GM18526 (cell line): ENCODE measurements around the gene EVA1C.

Source experiments
- POLR2A ChIP-seq: IDR thresholded peaks from 3 replicates; pipeline ENCODE4 v1.6.1; 2011; ENCODE audit not compliant: insufficient read length; ENCODE audit errors: extremely low read depth

The EVA1C gene, protein sequence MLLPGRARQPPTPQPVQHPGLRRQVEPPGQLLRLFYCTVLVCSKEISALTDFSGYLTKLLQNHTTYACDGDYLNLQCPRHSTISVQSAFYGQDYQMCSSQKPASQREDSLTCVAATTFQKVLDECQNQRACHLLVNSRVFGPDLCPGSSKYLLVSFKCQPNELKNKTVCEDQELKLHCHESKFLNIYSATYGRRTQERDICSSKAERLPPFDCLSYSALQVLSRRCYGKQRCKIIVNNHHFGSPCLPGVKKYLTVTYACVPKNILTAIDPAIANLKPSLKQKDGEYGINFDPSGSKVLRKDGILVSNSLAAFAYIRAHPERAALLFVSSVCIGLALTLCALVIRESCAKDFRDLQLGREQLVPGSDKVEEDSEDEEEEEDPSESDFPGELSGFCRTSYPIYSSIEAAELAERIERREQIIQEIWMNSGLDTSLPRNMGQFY

DNA sequence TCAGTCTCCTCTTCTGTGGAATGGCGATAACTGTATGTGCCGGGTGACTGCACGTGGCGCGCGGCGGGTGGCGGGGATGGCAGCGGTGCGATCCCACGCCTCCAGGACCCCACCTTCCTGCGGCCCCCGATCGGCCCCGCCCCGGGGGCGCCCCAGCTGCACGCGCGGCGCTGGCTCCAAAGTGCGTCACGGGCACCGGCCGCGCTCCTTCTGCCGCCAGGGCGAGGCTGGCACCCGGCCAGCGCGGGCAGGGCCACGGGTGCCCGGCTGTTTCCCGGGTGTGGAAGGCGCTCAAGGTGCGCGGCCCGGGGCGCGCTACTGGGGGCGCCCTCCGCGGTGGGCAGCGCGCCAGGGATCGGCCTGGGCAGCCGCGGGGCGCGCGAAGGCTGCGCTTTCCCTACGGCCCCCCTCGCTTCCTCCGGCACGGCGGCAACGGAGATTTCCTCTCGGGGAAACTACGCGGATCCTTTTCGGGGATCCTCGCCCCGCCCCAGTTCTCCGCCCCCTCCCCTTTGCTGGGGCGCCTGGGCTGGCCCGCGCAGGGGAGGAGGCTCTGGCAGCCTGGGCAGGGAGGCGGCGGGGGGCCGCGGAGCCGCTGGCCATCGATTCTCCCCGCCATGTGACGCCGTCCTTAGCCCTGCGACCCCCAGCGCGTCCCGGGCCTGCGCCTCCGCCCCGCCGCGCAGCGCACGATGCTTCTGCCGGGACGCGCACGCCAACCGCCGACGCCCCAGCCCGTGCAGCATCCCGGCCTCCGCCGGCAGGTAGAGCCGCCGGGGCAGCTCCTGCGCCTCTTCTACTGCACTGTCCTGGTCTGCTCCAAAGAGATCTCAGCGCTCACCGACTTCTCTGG is at the start of gene EVA1C:
Gene EVA1C (plus strand): TSS at position 545 of the 853 bp plus-strand sequence. CDS start 148 bp downstream, at position 693.
- TF ChIP-seq POLR2A, result no peak

DNA sequence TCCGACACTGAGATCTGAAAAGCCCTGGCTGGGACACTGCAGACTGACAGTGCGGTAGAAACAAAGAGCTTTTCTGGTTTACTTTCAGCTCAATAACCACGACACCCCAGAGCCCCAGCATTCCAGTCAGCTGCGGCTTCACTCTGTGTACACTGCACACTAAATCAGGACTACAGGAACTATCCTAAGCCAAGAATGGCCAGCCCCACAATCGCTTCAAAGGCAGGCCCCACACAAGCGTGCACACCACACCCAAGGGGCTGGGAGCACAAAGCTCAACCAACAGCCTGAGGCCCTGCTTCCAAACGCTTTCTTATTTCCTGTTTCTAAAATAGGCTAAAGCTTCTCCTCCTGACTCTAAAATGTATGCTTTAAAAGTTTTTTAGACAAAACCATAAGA is 48.1 kb upstream of the EVA1C start:
- no peak for TF ChIP-seq POLR2A

DNA sequence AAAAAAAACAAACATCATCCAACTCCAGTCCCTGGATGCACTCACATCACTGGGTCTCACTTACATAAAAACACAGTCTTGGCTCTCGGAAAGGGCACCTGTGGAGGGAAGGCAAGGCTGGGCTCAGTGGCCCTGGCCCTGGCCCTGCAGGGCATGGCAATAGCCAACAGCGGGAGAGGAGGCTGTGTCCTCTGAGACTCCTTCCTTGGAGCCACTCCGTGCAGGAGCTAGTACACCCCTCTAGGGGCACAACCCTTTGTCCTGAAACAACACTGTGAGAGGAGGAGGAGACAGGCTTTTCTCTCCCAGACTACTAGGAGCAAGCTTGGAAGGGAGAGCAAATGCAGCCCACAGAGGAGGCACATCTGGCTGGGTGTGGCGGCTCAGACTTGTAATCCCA is 47.7 kb upstream of the EVA1C start:
- no peak for TF ChIP-seq POLR2A

DNA sequence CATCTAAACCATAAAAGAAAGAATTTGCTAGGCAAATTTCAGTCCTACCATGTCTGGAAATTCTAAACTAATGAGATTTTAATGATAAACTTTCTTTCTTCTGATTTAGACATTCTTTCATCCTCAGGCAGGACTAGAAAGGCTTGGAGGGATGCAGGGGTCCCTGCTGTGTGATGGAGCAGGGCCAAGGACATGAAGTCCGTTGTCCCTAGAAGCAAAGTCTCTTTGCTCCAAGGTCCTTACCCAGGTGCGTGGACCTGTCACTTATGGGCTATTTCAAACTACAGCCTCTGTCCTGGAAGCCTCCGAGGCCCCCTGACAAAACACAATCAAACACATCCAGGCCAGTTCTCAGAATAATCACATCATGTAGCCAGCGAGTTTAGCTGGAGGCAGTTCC is 46.3 kb upstream of the EVA1C start:
- no peak for TF ChIP-seq POLR2A

DNA sequence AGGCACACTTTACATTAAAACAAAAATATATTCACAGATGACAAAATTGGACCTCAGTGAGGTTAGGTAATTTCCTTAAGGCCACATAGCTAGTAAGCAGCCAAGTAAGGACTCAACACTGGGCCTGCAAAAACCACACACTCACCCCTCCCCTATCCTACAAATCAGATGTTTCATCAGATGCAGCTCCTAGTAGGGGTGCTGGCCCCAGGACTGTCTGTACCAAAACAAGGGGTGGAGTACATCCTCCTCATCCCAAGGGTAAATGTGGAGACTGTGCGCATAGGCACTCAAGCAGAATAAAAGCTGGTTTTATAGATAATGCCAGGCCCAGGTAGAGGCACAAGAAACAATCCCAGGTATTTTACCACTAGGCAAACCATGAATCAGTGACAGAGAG is 45.3 kb upstream of the EVA1C start:
- TF ChIP-seq POLR2A, result no peak

DNA sequence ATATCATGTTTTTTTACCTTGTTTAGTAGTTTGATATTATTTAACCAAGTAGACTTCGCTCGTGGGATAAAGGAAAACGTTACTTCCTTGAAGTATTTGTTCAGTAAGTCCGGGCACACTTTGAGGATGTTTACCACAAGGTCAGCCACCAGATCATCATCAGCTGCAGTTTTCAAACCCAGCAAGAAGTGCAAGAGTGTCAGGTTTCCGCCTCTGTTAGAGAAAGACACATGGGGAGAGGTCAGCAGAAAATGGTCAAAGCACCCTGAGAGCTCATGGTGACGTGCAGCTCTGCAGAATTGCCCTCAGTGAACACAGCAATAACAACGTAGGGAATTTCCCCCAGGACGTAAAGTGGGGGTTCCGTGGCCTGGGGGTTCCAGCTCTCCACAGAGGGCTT is 44.1 kb upstream of the EVA1C start:
- no peak for TF ChIP-seq POLR2A

DNA sequence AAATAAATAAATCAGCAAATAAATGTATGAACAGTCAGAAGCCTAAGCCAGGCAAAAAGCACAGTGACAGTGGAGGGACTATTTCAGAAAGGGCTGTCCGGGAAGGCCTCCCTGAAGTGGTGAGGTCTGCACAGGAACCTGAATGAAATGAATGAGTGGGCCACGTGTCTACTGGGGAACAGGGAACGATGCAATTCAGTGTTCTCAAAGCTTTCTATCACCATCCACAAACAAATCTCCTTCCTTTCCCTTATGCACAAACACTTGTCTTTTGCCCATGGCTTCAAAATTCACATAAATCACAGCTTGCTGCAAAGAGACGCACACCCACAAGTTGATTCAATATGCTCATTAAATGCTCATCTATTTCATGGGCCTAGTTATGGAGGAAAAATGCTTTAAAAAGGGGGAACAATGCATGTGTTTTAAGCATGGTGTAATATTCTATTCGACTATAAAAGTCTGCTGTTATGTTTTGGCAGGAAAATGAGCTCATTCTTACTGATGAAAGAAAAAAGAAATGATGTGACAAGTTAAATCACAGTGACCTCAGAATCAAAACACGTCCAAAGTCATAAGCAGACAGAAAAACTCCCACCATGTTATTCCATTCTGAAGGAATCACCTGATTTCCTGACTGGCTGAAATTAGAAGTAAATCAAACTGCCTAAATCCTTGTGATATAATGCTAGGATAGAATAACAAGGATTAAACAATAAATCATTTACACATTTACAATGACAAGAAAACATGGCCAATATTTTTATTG is 41.3 kb upstream of the EVA1C start:
- no peak for TF ChIP-seq POLR2A

DNA sequence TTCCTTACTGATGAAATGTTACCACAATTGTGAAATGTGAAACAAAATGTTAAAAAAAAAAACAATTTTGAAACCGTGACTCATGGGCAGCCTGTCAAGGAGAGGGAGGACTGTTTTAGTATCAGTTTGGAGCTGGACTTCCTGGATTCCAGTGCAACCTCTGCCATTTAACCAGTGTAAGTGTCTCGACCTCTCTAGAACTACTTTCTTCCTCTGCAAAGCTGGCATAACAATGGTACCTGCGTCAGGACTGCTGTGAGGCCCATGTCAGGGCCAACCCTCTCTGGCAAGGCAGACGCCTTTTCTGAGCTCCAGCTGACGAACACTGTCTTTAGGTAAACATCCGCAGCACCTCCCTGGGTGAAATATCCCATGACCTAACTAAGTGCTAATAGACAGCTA is 40.6 kb upstream of the EVA1C start:
- TF ChIP-seq POLR2A, result no peak

DNA sequence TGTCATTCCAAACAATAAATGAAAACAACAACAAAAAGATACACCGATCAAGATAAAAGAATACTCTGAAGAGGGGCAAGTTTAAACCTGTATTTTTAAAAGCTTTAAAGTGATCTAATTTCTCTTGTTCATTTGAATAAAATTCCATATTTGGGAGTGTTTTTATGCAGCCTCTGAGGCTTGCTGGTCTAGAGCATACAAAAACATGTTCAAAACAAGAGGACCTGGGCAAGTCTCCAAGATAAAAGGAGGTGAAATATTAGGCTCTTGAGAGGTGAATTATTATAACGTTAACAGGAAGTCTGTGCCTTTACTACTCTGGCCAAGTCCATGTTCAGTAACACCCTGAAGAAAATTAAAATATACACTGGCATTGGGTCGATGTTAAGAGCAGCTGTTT is 39.8 kb upstream of the EVA1C start:
- no peak for TF ChIP-seq POLR2A

DNA sequence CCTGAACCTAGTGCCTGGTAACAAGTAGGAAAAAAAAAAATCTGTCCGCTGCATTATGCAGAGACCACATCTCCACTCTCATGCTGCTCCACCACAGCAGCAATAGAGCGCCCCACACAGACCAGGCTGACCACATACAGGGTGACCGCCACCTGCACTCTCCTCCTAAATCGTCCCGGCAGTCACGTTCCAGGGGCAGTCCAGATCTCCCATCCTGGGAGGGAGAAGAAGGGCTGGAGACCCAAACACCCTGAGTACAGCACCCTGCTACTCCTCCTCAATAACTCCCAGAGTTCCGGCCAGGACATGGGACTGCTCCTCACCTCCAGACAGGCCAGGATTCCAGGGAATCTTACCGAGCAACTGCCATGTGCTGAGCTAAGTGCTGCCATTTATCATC is 35.0 kb upstream of the EVA1C start:
- no peak for TF ChIP-seq POLR2A

DNA sequence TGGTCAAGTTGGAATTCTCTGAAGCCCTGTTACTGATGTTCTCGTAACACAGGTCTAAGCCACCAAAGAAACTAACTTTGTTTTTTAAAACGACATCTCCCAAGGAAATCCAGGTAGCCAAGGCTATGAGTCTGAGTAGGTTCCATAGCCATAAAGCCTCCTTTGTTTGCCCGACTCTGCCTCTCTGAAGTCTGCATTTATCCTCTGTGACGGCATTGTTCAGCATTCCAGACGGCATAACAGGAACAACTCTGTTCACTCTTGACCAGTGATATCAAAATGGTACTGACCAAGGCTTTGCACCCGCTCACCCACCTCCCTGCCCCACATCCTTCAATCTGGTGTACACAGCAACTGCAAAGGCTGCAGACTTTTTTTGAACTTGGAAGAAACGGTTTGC is 34.5 kb upstream of the EVA1C start:
- no peak for TF ChIP-seq POLR2A

DNA sequence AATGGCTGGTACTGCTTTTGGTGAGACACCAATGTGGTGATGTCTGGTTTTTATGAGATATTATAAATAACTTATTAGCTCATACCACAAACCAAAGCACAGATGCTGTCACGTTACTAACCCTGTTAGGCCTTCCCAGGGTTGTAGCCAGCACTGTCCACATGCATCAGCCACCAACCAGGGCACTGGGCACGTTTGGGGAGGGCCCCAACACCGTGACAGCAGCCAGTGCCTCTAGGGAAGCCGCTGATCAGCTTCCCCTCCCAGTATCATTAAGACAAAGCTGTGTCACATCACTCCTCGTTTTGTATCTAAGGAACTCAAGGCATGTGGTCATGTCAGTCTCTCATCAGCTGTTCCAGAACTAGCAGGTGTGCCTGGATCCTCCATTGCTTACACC is 33.5 kb upstream of the EVA1C start:
- TF ChIP-seq POLR2A, result no peak

DNA sequence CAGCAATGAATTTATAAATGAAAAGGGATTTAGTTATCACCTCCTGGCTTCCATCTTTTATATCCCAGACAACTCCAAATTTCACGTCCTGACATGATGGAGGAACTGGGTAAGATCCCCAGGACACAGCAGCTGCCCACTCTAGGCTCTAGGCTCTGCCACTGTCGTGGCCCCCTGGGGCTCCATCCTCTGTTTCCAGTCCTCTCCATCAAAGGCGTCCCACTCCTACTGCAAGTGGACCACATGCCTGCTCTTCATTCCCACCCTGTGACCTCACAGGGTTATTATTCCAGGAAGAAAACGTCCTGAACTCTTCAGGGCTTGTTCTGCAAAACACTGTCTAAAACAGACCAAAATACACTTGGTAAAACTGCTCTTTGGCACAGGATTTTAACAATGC is 31.6 kb upstream of the EVA1C start:
- no peak for TF ChIP-seq POLR2A

DNA sequence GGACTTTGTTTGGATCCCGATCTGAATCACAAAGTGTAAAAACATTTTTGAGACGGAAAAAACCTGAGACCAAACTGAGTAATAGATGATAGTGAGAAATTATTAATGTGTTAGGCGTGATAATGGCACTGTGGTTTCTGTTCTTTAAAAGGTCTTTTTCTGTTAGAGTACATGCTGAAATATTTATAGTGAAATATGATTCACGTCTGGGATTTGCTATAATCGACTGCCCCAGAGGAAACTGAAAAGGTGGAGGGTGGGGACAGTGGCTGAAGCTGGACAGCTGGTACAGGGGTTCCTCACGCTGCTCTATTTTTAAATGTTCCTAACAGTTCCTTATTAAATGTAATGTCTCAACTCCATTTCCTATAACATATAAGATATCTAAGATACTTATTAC is 30.9 kb upstream of the EVA1C start:
- no peak for TF ChIP-seq POLR2A

DNA sequence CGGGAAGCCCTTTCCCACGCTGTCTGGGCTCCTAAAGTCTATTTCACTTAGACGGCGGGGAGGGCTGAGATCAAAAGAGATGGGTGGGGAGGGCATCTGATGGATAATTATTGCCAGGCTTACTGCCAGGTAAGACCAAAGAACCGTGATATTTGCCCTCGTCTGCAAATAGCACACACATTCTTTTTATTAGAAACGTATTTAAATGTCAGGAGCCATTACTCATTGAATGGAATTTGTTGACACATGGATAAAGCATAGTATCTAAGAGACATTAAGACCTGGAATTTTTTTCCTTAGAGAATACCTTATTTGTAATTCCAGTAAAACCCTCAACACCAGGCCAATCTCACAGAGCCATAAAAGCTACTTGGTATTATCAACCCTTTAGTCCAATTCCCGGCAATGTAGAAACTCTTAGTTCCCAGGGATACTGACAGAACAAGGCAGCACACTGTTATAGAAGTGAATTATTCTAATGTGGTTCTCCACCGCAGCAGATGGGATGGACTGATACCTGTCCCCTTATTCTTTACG is 30.3 kb upstream of the EVA1C start:
- TF ChIP-seq POLR2A, result no peak
